Cardiac muscle cell (in vitro differentiated cells and primary cell): ENCODE measurements around the gene CLDN17. TPM values are rescaled to one million over a fixed set of nuclear protein-coding genes. Genes with fewer than 3 reads are reported as not detected.

ENCODE experiments used
- DNase-seq, 2 donors: peaks; one replicate each; pipeline versions ENCODE4 v3.0.0 to v3.0.0-alpha.2; 2010 to 2017; ENCODE audit warnings: low read depth in 1 of 2, low spot score in 1 of 2
- H3K27ac ChIP-seq: fragments of 200-600 bp; sonication (generic); 2 replicates; pipeline ENCODE4 v1.5.1; 2016
- H3K27me3 ChIP-seq: fragments of 200-600 bp; sonication (generic); 2 replicates; pipeline ENCODE4 v1.6.0; 2016; ENCODE audit warnings: control low read depth
- H3K36me3 ChIP-seq: fragments of 200-600 bp; sonication (generic); 2 replicates; pipeline ENCODE4 v1.5.1; 2016; ENCODE audit warnings: control low read depth
- H3K4me1 ChIP-seq: fragments of 200-600 bp; sonication (generic); 2 replicates; pipeline ENCODE4 v1.8.1; 2017; ENCODE audit warnings: low read depth, mild to moderate bottlenecking, mixed run types
- H3K4me3 ChIP-seq: fragments of 200-600 bp; sonication (generic); 2 replicates; pipeline ENCODE4 v1.5.1; 2016; ENCODE audit warnings: mild to moderate bottlenecking
- H3K9me3 ChIP-seq: fragments of 200-600 bp; sonication (generic); 2 replicates; pipeline ENCODE4 v1.5.1; 2017; ENCODE audit warnings: low read depth, mild to moderate bottlenecking, control low read depth
- CTCF ChIP-seq: IDR thresholded peaks from 2 replicates; pipeline ENCODE4 v1.5.1; 2012; ENCODE audit warnings: low read depth, mild to moderate bottlenecking, low read length
- polyA plus RNA-seq: library from polyadenylated mRNA; unstranded; fragments of >200 nt; fragmentation: Nextera tagmentation; extraction: Ambion mirVana; gene quantifications from 2 replicates; pipeline ENCODE4 v1.2.1, GENCODE V29; 2016
- total RNA-seq: library from RNA; depleted of rRNA; stranded (reverse); fragments of >200 nt; gene quantifications from 2 replicates; pipeline ENCODE4 v1.2.3, GENCODE V29; 2016

Gene CLDN17
- total and polyA plus RNA-seq, 2 experiments from 2014 or later = not detected

- H3K27me3 ChIP-seq = no peaks in the 10 kb centered on the region
- H3K36me3 ChIP-seq = no peaks in the 10 kb centered on the region
- H3K27ac ChIP-seq = no peak overlapping the region
- H3K9me3 ChIP-seq = no peaks in the 10 kb centered on the region
- peak in 1 of 2 donors; percentile 91 for DNase-seq
- H3K4me3 ChIP-seq = no peak overlapping the region
- no peak for TF ChIP-seq CTCF
- no peaks in the 10 kb centered on the region for H3K4me1 ChIP-seq
Observed at GRCh38 chr21:30206551-30207251, 40.1 kb upstream of the CLDN17 start.

- Histone ChIP-seq H3K4me3 (no peak overlapping the region), H3K27me3 (peaks cover 5% of the 10 kb centered on the region), H3K36me3 (no peaks in the 10 kb centered on the region), H3K4me1 (no peaks in the 10 kb centered on the region), H3K9me3 (no peaks in the 10 kb centered on the region), H3K27ac (no peak overlapping the region)
- DNase-seq = no peak
- no peak for TF ChIP-seq CTCF
Observed at GRCh38 chr21:30200000-30200399, 33.4 kb upstream of the CLDN17 start.

GRCh38 chr21:30194701-30195299, 28.2 kb upstream of the CLDN17 start:
- Histone ChIP-seq H3K4me3 (no peak overlapping the region), H3K36me3 (no peaks in the 10 kb centered on the region), H3K27ac (no peak overlapping the region), H3K27me3 (peaks cover 5% of the 10 kb centered on the region), H3K9me3 (no peaks in the 10 kb centered on the region), H3K4me1 (no peaks in the 10 kb centered on the region)
- peak; percentile 65 for TF ChIP-seq CTCF
- peak; percentile 62 to 64 for DNase-seq

GRCh38 chr21:30193201-30193600, 26.6 kb upstream of the CLDN17 start:
- no peak for TF ChIP-seq CTCF
- H3K4me1 ChIP-seq = no peaks in the 10 kb centered on the region
- peaks cover 5% of the 10 kb centered on the region for H3K27me3 ChIP-seq
- no peaks in the 10 kb centered on the region for H3K9me3 ChIP-seq
- no peaks in the 10 kb centered on the region for H3K36me3 ChIP-seq
- H3K4me3 ChIP-seq = no peak overlapping the region
- H3K27ac ChIP-seq = no peak overlapping the region
- DNase-seq = peak in 1 of 2 donors; percentile 9

GRCh38 chr21:30190554-30190953, 23.9 kb upstream of the CLDN17 start:
- Histone ChIP-seq H3K4me3 (no peak overlapping the region), H3K4me1 (no peaks in the 10 kb centered on the region), H3K36me3 (no peaks in the 10 kb centered on the region), H3K9me3 (no peaks in the 10 kb centered on the region), H3K27ac (no peak overlapping the region), H3K27me3 (peaks cover 3% of the 10 kb centered on the region)
- TF ChIP-seq CTCF = no peak
- no peak for DNase-seq
